Measurements from ENCODE around the gene NDNF. TPM values are rescaled to one million over a fixed set of nuclear protein-coding genes. Genes with fewer than 3 reads are reported as not detected.

Gene NDNF
- total and polyA plus RNA-seq, 2 donors (not counting 1 experiment from before 2014, with no cell fraction given) = not detected

DNA sequence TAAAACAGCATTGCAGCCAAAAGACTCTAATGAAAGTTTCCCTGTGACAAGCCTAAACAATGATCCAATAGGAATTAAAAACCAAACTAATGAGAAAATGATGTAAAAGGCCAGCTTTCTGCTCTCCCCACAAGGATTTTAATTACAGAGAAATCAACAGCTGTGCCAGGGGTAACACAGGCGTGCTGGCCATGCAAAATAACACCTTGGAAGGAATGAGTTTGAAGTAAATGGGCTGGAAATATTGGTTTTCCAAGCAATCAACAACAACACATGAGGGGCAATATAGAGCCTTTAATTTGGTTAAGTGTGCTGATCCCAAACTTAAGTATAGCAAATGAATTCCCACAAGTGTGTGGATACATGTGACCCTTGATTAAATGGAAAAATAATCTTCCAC, 56.9 kb downstream of the NDNF start:
- H3K9me3 ChIP-seq (ENCODE audit: control extremely low read depth in 1 of 3, control insufficient read depth in 2 of 3, insufficient read depth in 1 of 3, low read length in 2 of 3) = no peaks in the 10 kb centered on the region
- ATAC-seq (ENCODE audit: low read depth) (no peak), DNase-seq (no peak)
- H3K4me1 ChIP-seq (ENCODE audit: control insufficient read depth in 2 of 2, insufficient read depth in 2 of 2, low read length in 2 of 2) = no peaks in the 10 kb centered on the region
- no peaks in the 10 kb centered on the region for H3K27me3 ChIP-seq (replicated peaks in 1 of 4; ENCODE audit: control extremely low read depth in 1 of 4, control insufficient read depth in 3 of 4, insufficient read depth in 4 of 4, low read length in 3 of 4)
- Mint-ChIP-seq H3K27me3 (no peaks in the 10 kb centered on the region), H3K4me1 (no peaks in the 10 kb centered on the region), H3K4me3 (no peak overlapping the region), H3K27ac (no peak overlapping the region), H3K9me3 (ENCODE audit: insufficient read depth) (no peaks in the 10 kb centered on the region)
- CTCF ChIA-PET = no interaction called here
- no peak overlapping the region for H3K9ac ChIP-seq (ENCODE audit: low read length)
- H3K4me3 ChIP-seq (ENCODE audit: control extremely low read depth in 1 of 5, extremely low read depth in 1 of 5, insufficient read depth in 1 of 5, low read depth in 2 of 5, low read length in 4 of 5) = no peak overlapping the region
- H2AFZ ChIP-seq (ENCODE audit: insufficient read depth, low read depth, low read length, poor library complexity, severe bottlenecking) = no peak overlapping the region
- H3K79me2 ChIP-seq (ENCODE audit: control insufficient read depth, insufficient read depth, low read length) = no peaks in the 10 kb centered on the region
- no peaks in the 10 kb centered on the region for H3K36me3 ChIP-seq (replicated peaks in 1 of 2; ENCODE audit: control extremely low read depth in 1 of 2, control insufficient read depth in 1 of 2, extremely low read depth in 1 of 2, insufficient read depth in 2 of 2, low read length in 1 of 2)
- intact Hi-C loops (cut with micrococcal nuclease) = no loop called here
- H3K4me2 ChIP-seq (replicated peaks; ENCODE audit: low read depth, low read length, poor library complexity, severe bottlenecking) = no peak overlapping the region
- no peak for TF ChIP-seq EZH2 (IDR thresholded peaks at IDR 0.05; ENCODE audit: borderline replicate concordance, insufficient read depth, low read depth, low read length, poor library complexity, severe bottlenecking)
- TF ChIP-seq, protein P1, sequence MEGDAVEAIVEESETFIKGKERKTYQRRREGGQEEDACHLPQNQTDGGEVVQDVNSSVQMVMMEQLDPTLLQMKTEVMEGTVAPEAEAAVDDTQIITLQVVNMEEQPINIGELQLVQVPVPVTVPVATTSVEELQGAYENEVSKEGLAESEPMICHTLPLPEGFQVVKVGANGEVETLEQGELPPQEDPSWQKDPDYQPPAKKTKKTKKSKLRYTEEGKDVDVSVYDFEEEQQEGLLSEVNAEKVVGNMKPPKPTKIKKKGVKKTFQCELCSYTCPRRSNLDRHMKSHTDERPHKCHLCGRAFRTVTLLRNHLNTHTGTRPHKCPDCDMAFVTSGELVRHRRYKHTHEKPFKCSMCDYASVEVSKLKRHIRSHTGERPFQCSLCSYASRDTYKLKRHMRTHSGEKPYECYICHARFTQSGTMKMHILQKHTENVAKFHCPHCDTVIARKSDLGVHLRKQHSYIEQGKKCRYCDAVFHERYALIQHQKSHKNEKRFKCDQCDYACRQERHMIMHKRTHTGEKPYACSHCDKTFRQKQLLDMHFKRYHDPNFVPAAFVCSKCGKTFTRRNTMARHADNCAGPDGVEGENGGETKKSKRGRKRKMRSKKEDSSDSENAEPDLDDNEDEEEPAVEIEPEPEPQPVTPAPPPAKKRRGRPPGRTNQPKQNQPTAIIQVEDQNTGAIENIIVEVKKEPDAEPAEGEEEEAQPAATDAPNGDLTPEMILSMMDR (IDR thresholded peaks at IDR 0.05) = no peak
- H3K27ac ChIP-seq (ENCODE audit: low read length in 2 of 2) = no peak overlapping the region
- H4K20me1 ChIP-seq (ENCODE audit: control insufficient read depth, insufficient read depth, low read length, poor library complexity, severe bottlenecking) = no peaks in the 10 kb centered on the region
- WGBS (ENCODE audit: insufficient coverage) = no CpG with 5 or more reads among the region's 1 CpG
- POLR2A ChIA-PET = no interaction called here

DNA sequence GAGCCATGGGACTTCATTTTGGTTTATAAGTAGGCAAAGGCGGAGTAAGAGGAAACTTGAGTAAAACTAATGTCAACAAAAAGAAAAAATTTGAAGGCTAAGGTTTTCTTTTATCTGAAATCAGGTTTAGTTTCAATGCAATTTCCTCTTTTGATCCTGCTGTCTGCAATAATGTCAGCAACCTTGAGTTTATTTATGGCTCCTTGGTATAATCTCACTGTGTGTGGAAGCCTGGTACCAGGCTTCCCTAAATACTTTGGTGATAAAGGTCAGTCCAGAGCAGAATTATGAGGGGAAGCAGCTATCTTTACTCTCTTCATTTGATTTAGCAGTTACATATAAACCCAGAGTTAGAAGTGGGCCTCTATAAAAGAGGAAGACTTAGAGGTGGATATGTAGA, 57.8 kb downstream of the NDNF start:
- intact Hi-C loops (cut with micrococcal nuclease) = no loop called here
- 86% methylated on average over 1 of the region's 1 CpG for WGBS (ENCODE audit: insufficient coverage)
- H3K79me2 ChIP-seq (ENCODE audit: control insufficient read depth, insufficient read depth, low read length) = no peaks in the 10 kb centered on the region
- H4K20me1 ChIP-seq (ENCODE audit: control insufficient read depth, insufficient read depth, low read length, poor library complexity, severe bottlenecking) = no peaks in the 10 kb centered on the region
- no peaks in the 10 kb centered on the region for H3K4me1 Mint-ChIP-seq
- no peak overlapping the region for H3K4me2 ChIP-seq (replicated peaks; ENCODE audit: low read depth, low read length, poor library complexity, severe bottlenecking)
- no peaks in the 10 kb centered on the region for H3K4me1 ChIP-seq (ENCODE audit: control insufficient read depth in 2 of 2, insufficient read depth in 2 of 2, low read length in 2 of 2)
- no peak overlapping the region for H3K4me3 ChIP-seq (ENCODE audit: control extremely low read depth in 1 of 5, extremely low read depth in 1 of 5, insufficient read depth in 1 of 5, low read depth in 2 of 5, low read length in 4 of 5)
- TF ChIP-seq, protein P1 (IDR thresholded peaks at IDR 0.05) = no peak
- no peak for TF ChIP-seq EZH2 (IDR thresholded peaks at IDR 0.05; ENCODE audit: borderline replicate concordance, insufficient read depth, low read depth, low read length, poor library complexity, severe bottlenecking)
- no peak overlapping the region for H3K27ac ChIP-seq (ENCODE audit: low read length in 2 of 2)
- H3K4me3 Mint-ChIP-seq = no peak overlapping the region
- H3K27me3 Mint-ChIP-seq = no peaks in the 10 kb centered on the region
- no peaks in the 10 kb centered on the region for H3K36me3 ChIP-seq (replicated peaks in 1 of 2; ENCODE audit: control extremely low read depth in 1 of 2, control insufficient read depth in 1 of 2, extremely low read depth in 1 of 2, insufficient read depth in 2 of 2, low read length in 1 of 2)
- no peak overlapping the region for H3K27ac Mint-ChIP-seq
- no peak overlapping the region for H2AFZ ChIP-seq (ENCODE audit: insufficient read depth, low read depth, low read length, poor library complexity, severe bottlenecking)
- ATAC-seq (ENCODE audit: low read depth) (no peak), DNase-seq (no peak)
- no peak overlapping the region for H3K9ac ChIP-seq (ENCODE audit: low read length)
- no peaks in the 10 kb centered on the region for H3K9me3 ChIP-seq (ENCODE audit: control extremely low read depth in 1 of 3, control insufficient read depth in 2 of 3, insufficient read depth in 1 of 3, low read length in 2 of 3)
- POLR2A ChIA-PET = no interaction called here
- H3K9me3 Mint-ChIP-seq (ENCODE audit: insufficient read depth) = no peaks in the 10 kb centered on the region
- CTCF ChIA-PET = no interaction called here
- H3K27me3 ChIP-seq (replicated peaks in 1 of 4; ENCODE audit: control extremely low read depth in 1 of 4, control insufficient read depth in 3 of 4, insufficient read depth in 4 of 4, low read length in 3 of 4) = no peaks in the 10 kb centered on the region
